GM12801 (cell line): ENCODE data around the gene SNAPC2.

Experiments
- CTCF ChIP-seq: IDR thresholded peaks from one replicate; pipeline ENCODE4 v1.5.1; 2011; ENCODE audit warnings: control low read depth; ENCODE audit not compliant: insufficient read length; ENCODE audit errors: extremely low read depth

The SNAPC2 gene

GRCh38 chr19:7918615-7919421 is 1.3 kb upstream of the SNAPC2 start:
- no peak for TF ChIP-seq CTCF

GRCh38 chr19:7920519-7921301 is 572 bp downstream of the SNAPC2 start:
- no peak for TF ChIP-seq CTCF

- TF ChIP-seq CTCF = no peak
Observed at GRCh38 chr19:7921302-7921966, 1.3 kb downstream of the SNAPC2 start.

- TF ChIP-seq CTCF = no peak
Observed at GRCh38 chr19:7921967-7922835, 2.1 kb downstream of the SNAPC2 start.

GRCh38 chr19:7922836-7923195 is 2.7 kb downstream of the SNAPC2 start:
- no peak for TF ChIP-seq CTCF

GRCh38 chr19:7923295-7924191 is 3.4 kb downstream of the SNAPC2 start:
- no peak for TF ChIP-seq CTCF
